NCI-H1930 (cell line): ENCODE measurements around the gene BBS5.
"Not testable (repeated sequence)": the region's sequence is repeated elsewhere in the genome, so short reads cannot be mapped to it uniquely, and the experiment has no call there.

Source experiments
- DNase-seq, 2 experiments: peaks; one replicate each; lab custom pipeline; 2025; lab: John Stamatoyannopoulos, UW

BBS5 gene

GRCh38 chr2:169479257-169480078 lies at the start of gene BBS5:
BBS5 (plus strand) TSS chr2:169479494; CDS start chr2:169479554, 60 bp downstream.
- peak; percentile 71 to 81 for DNase-seq

GRCh38 chr2:169431772-169432171 lies 47.5 kb upstream of the BBS5 start:
- not testable (repeated sequence) for DNase-seq

DNA sequence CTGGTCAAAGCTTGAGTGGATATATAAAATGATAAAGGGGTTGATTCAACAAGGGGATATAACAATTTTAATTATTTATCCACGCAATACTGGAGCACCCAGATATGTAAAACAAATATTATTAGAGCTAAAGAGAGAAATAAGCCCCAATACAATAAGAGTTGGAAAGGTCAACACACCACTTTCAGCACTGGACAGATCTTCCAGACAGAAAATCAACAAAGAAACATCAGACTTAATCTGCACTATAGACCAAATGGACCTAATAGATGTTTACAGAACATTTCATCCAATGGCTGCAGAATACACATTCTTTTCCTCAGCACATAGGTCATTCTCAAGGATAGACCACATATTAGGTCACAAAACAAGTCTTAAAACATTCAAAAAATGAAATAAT lies 45.1 kb upstream of the BBS5 start:
- DNase-seq: not testable (repeated sequence)

GRCh38 chr2:169438466-169439072 lies 40.7 kb upstream of the BBS5 start:
- DNase-seq: no peak

GRCh38 chr2:169439900-169440299 lies 39.4 kb upstream of the BBS5 start:
- DNase-seq: no peak

DNA sequence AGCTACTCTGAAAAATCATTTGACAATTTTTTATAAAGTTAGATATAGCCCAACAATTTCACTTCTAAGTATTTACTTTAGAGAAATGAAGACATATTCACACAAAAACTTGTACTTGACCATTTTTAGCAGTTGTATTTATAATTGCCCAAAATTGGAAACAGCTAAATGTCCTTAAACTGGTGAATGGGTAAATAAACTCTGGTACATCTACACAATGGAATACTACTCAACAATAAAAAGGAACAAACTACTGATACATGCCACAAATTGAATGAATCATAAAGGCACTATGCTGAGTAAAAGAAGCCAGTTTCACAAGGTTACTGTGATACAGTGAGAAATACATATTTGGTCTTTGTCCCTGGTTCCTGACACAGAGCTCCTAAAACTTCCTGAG lies 32.8 kb upstream of the BBS5 start:
- no peak for DNase-seq

DNA sequence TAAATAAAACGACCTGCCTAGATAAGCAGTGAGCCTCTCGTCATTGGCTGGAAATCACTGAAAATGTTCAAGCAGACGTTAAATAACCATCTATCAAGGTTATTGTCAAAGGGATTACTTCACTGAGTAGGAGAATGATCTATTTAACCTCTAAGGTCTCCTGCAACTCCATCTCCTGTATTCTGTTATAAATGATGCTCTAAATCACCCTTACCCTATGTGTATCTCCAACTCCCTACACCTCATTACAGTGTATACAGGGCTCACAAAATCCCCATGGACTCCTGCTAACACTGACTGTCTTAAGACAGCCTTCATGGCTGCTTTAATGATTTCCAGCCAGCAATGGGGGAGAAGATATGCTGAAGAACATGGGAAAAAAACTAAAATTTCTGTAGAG lies 31.0 kb upstream of the BBS5 start:
- no peak for DNase-seq

- no peak for DNase-seq
Measured at GRCh38 chr2:169448865-169449264, 30.4 kb upstream of the BBS5 start.

DNA sequence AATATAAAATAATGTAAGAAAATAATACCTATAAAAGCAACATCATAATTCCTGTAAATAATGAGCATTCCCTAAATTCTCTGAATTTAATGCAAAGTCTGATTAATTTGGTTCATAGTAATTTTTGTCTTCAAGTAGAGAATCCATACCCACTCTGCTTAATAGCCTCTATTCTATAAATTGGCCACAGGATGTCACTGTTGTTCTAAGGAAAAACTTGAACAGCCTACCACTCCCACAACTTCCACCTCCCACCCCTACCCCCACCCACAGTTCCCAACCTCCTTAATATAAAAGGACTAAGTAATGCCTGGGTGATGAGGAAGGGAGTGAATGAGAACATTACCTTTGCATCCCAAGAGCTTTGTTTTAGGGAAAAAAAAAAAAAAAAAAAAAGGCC lies 27.2 kb upstream of the BBS5 start:
- peak; percentile 19 for DNase-seq

- DNase-seq: not testable (repeated sequence)
Measured at GRCh38 chr2:169453044-169453443, 26.2 kb upstream of the BBS5 start.

DNA sequence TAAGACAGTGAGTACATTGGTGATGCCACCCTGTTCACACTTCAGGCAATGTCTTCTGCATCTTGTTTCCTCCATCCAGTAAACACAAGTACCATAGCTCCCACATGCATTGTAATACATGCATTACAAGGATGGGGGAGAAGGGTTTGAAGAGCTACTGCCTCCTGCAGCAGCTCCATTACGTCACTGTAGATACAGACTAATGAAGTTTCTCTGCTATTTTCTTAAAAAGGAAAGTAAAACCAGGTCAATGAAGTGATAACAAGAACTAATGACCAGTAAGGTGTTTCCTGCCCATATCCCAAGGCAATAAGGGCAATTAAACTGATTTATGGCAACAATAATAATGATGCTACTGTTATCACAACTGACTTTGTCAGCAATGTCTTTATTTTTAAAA lies 18.2 kb upstream of the BBS5 start:
- DNase-seq: no peak

DNA sequence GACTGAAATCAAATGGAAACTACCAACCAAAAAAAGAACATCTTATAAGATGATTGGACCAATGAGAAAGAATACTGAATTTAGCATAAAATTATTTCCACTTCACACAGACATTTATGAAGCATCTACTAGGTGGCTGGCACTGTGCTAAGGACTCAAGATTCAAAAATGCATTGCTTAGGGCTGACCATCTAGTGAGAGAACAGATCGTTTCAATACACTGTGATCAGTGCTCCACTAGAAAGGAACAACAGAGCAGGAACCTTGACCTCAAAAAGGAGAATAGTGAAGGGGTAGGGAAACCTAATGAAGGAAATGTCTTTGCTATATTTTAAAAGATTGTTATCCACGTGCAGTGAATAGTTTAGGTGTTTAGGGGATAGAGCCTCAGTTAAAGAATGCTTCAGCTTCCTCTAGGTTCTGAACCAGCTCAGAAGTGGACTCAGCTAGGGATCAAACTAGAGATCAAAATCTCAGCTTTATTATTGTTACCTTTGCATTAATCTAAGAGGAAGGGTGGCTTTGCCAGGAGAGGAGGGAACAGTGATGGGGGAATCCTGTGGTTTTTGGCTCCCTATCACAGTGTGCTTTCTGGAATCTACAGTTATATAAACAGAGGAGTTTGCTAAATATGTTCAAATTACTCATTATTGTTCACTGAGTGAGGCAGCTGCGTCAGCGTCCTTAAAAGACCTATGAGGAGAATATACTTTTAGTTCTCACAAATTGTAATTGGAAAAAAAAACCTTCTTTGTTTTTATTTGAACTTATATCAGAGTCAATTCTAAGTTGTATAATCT lies 16.2 kb upstream of the BBS5 start:
- no peak for DNase-seq

GRCh38 chr2:169464466-169464865 lies 14.8 kb upstream of the BBS5 start:
- no peak for DNase-seq

- no peak for DNase-seq
Measured at GRCh38 chr2:169464882-169465281, 14.4 kb upstream of the BBS5 start.

- DNase-seq: no peak
Measured at GRCh38 chr2:169468841-169469240, 10.5 kb upstream of the BBS5 start.

- no peak for DNase-seq
Measured at GRCh38 chr2:169469952-169470572, 9.2 kb upstream of the BBS5 start.

- DNase-seq: no peak
Measured at GRCh38 chr2:169472249-169472648, 7.0 kb upstream of the BBS5 start.

GRCh38 chr2:169476459-169476858 lies 2.8 kb upstream of the BBS5 start:
- DNase-seq: no peak

- no peak for DNase-seq
Measured at GRCh38 chr2:169478339-169478738, 955 bp upstream of the BBS5 start.

DNA sequence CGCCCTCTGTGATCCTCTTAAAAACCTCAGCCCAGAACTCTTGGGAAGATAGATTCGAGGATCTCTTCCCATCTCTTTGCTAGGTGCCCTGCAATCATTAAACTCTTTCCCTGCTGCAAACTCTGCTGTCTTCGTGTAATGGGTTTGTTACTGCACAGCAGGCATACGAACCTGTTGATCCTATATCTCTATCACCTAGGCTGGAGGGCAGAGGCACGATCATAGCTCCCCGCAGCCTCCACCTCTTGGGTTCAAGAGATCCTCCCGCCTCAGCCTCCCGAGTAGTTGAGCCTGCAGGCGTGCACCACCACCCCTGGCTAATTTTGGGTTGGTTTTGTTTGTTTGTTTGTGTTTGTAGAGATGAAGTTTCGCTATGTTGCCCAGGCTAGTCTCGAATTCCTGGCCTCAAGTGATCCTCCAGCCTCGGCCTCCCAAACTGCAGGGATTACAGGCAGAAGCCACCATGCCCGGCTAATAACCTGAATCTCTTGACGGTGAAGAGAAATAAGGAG lies 493 bp upstream of the BBS5 start:
- DNase-seq: no peak

- no peak for DNase-seq
Measured at GRCh38 chr2:169480079-169480465, 778 bp downstream of the BBS5 start.

- DNase-seq: no peak
Measured at GRCh38 chr2:169485650-169486138, 6.4 kb downstream of the BBS5 start.
